ENCODE measurements around the gene EPC2. TPM values are rescaled to one million over a fixed set of nuclear protein-coding genes. Genes with fewer than 3 reads are reported as not detected.

The EPC2 gene
- total and polyA plus RNA-seq, 10 of the 15 experiments (the other 5 are each of a cell fraction or from before 2014, with no cell fraction given) = 2.0 to 16.5 (median 10.8) TPM

GRCh38 chr2:148602885-148603561 lies 41.5 kb upstream of the EPC2 start:
- ATAC-seq (peak; percentile 28), DNase-seq (ENCODE audit: low read depth, low spot score) (no peak), FAIRE-seq (no peak)
- no peak overlapping the region for H3K27ac ChIP-seq (ENCODE audit: control insufficient read depth, insufficient read depth)
- H3K9ac ChIP-seq (ENCODE audit: control insufficient read depth, insufficient read depth, low read length) = no peak overlapping the region
- in situ Hi-C loops (cut with MboI) (no loop called here), intact Hi-C loops (cut with micrococcal nuclease; ENCODE audit: unreplicated experiment) (no loop called here)
- 25% methylated on average over 10 of the region's 10 CpGs for WGBS (ENCODE audit: insufficient coverage, insufficient replicate concordance, low lambda C conversion rate, missing lambda C conversion rate)
- ChIA-PET RAD21 (ENCODE audit: unreplicated experiment) (interaction anchor here (1.5 kb wide), 1 partner anchor 40 kb away, joined by 3 read pairs; no protein-coding TSS in a partner anchor), SMC1A (ENCODE audit: uncharacterized antibody, unreplicated experiment) (interaction anchor here (1.0 to 3.6 kb wide), 2 partner anchors 11 to 13 kb away, joined by 5 to 19 read pairs; no protein-coding TSS in a partner anchor), POLR2A (interaction anchor here (0.8 kb wide), 1 partner anchor 11 kb away, joined by 3 read pairs; no protein-coding TSS in a partner anchor), CTCF (interaction anchor here (1.9 to 2.2 kb wide), 2 partner anchors 12 to 613 kb away, joined by 5 to 7 read pairs; no protein-coding TSS in a partner anchor)
- TF ChIP-seq MEF2A (IDR thresholded peaks at IDR 0.05; ENCODE audit: insufficient read depth, low read depth, low read length) (no peak), HDAC2 (IDR thresholded peaks at IDR 0.05) (no peak), CEBPB (IDR thresholded peaks at IDR 0.05; ENCODE audit: borderline replicate concordance in 1 of 2, low read depth in 2 of 2, low read length in 2 of 2) (no peak), CHD2 (IDR thresholded peaks at IDR 0.05; ENCODE audit: borderline replicate concordance, low read depth, low read length) (no peak), SPI1 (IDR thresholded peaks at IDR 0.05; ENCODE audit: borderline replicate concordance, insufficient read depth, low read depth, low read length) (no peak), CHD1 (IDR thresholded peaks at IDR 0.05; ENCODE audit: low read depth, low read length) (no peak), NBN (IDR thresholded peaks at IDR 0.05) (no peak), SUZ12 (IDR thresholded peaks at IDR 0.05; ENCODE audit: unreplicated experiment) (no peak), IKZF2 (IDR thresholded peaks at IDR 0.05) (no peak), SMARCA5 (IDR thresholded peaks at IDR 0.05) (no peak), ZBTB40 (IDR thresholded peaks at IDR 0.05; ENCODE audit: borderline replicate concordance) (no peak), MYC (IDR thresholded peaks at IDR 0.05; ENCODE audit: insufficient read depth, insufficient read length, insufficient replicate concordance, low read length, severe bottlenecking) (no peak), SIN3A (IDR thresholded peaks at IDR 0.05; ENCODE audit: low read depth, low read length) (no peak), RAD51 (IDR thresholded peaks at IDR 0.05) (no peak)
- H2AFZ ChIP-seq (ENCODE audit: control insufficient read depth, low read depth, low read length) = no peak overlapping the region
- H3K4me2 ChIP-seq (ENCODE audit: control insufficient read depth, insufficient read depth) = peak overlapping the region; percentile 28
- no peak overlapping the region for H3K4me3 ChIP-seq
- peaks cover 3% of the 10 kb centered on the region in 2 experiments; a peak in 2 of 4 replicates for H3K27me3 ChIP-seq (replicated peaks in 1 of 2; ENCODE audit: control insufficient read depth in 2 of 2, insufficient read depth in 2 of 2, low read length in 1 of 2)
- no peaks in the 10 kb centered on the region for H3K36me3 ChIP-seq (ENCODE audit: control insufficient read depth in 2 of 2, insufficient read depth in 2 of 2, low read length in 1 of 2)
- peaks cover 20% of the 10 kb centered on the region; the same call in 2 of the 3 replicates for H3K9me3 ChIP-seq (replicated peaks; ENCODE audit: control insufficient read depth, insufficient read depth, low read length)
- H3K79me2 ChIP-seq (ENCODE audit: control insufficient read depth, insufficient read depth, low read length) = no peaks in the 10 kb centered on the region
- BruUV-seq (replicated peaks) = no TSS peak
- no peaks in the 10 kb centered on the region for H4K20me1 ChIP-seq (ENCODE audit: control insufficient read depth, insufficient read depth)
- H3K4me1 ChIP-seq (ENCODE audit: control insufficient read depth, insufficient read depth, low read length) = peaks cover 13% of the 10 kb centered on the region
